Measurements from ENCODE around the gene TET3. TPM values are rescaled to one million over a fixed set of nuclear protein-coding genes. Genes with fewer than 3 reads are reported as not detected.

TET3 gene
- total RNA-seq, 1 donor: 21.0 TPM

- H3K27me3 ChIP-seq (ENCODE audit: insufficient read depth, low read length): no peaks in the 10 kb centered on the region
- no peaks in the 10 kb centered on the region for H3K9me3 ChIP-seq (ENCODE audit: low read depth, low read length)
- H3K4me1 ChIP-seq (ENCODE audit: insufficient read depth, low read length): peaks cover 21% of the 10 kb centered on the region
- no peak overlapping the region for H3K4me3 ChIP-seq (ENCODE audit: low read length)
These were observed 28.4 kb upstream of the TET3 start for GRCh38 chr2:73956218-73956865.

DNA sequence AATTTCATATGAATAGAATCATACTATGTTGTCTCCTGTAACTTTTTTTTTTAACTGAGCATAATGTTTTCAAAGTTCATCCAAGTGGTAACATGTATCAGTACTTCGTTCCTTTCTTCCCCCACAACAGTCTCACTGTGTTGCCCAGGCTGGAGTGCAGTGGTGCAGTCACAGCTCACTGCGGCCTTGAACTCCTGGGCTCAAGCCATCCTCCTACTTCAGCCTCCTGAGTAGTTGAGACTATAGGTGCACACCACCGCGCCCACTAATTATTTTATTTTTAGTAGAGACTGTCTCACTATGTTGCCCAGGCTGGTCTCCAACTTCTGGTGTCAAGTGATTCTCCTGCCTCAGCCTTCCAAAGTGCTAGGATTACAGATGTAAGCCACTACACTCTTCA lies 23.4 kb upstream of the TET3 start:
- Histone ChIP-seq H3K4me3 (ENCODE audit: low read length) (no peak overlapping the region), H3K9me3 (ENCODE audit: low read depth, low read length) (no peaks in the 10 kb centered on the region), H3K27me3 (ENCODE audit: insufficient read depth, low read length) (no peaks in the 10 kb centered on the region), H3K4me1 (ENCODE audit: insufficient read depth, low read length) (no peaks in the 10 kb centered on the region)

DNA sequence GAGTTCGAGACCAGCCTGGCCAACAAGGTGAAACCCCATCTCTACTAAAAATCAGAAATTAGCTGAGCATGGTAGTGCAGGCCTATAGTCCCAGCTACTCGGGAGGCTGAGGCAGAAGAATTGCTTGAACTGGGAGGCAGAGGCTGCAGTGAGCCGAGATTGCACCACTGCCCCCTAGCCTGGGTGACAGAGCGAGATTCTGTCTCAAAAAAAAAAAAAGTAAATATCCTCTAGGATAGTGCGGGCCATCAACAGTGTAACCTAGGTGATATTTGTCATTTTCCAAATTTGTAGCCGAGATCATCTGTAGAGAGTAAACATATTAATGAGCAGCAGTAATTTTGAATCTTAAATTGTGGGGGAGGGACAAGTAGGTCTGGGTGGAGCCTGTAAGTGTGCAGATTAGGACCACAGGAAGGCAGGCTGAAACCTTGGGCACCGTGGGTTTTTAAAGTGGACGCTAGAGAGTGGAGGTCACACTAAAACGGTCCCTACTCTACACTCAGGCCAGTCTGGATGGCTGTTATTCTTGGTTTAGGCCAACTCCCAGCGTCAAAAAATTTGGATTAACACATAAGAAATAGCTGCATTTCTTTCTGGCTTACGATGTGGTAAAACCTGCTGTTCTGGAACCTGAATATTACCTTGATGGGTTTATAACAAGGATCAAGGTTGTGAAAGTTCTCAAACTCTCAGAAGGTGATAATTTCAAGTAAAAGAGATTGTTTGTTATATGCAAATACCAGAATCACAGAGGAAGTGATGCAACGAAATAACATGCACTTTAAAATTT lies 22.7 kb upstream of the TET3 start:
- Histone ChIP-seq H3K4me3 (ENCODE audit: low read length) (no peak overlapping the region), H3K4me1 (ENCODE audit: insufficient read depth, low read length) (peaks cover 2% of the 10 kb centered on the region), H3K9me3 (ENCODE audit: low read depth, low read length) (no peaks in the 10 kb centered on the region), H3K27me3 (ENCODE audit: insufficient read depth, low read length) (no peaks in the 10 kb centered on the region)

DNA sequence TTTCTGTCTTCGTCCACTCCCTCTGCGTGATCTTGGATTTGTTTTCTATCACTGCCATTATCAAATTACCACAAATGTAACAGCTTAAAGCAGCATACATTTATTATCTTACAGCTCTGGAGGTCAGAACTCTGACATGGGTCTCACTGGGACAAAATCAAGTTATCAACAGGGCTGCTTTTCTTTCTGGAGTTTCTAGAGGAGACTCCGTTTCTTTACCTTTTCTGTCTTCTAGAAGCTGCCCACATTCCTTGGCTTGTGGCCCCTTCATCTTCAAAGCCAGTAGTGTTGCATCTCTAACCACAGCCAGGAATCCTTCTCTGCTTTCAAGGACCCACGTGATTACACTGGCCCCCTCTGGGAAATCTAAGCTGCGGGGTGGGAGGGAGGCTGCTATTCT lies 21.9 kb upstream of the TET3 start:
- no peak overlapping the region for H3K4me3 ChIP-seq (ENCODE audit: low read length)
- H3K9me3 ChIP-seq (ENCODE audit: low read depth, low read length): no peaks in the 10 kb centered on the region
- no peaks in the 10 kb centered on the region for H3K27me3 ChIP-seq (ENCODE audit: insufficient read depth, low read length)

GRCh38 chr2:73963385-73964120 lies 21.2 kb upstream of the TET3 start:
- no peak overlapping the region for H3K4me3 ChIP-seq (ENCODE audit: low read length)

More for the DNA sequence above, 21.9 kb upstream of the TET3 start:
- peaks cover 9% of the 10 kb centered on the region for H3K4me1 ChIP-seq (ENCODE audit: insufficient read depth, low read length)

GRCh38 chr2:73964223-73964622 lies 20.5 kb upstream of the TET3 start:
- Histone ChIP-seq H3K4me3 (ENCODE audit: low read length) (no peak overlapping the region), H3K27me3 (ENCODE audit: insufficient read depth, low read length) (no peaks in the 10 kb centered on the region), H3K4me1 (ENCODE audit: insufficient read depth, low read length) (peaks cover 24% of the 10 kb centered on the region), H3K9me3 (ENCODE audit: low read depth, low read length) (no peaks in the 10 kb centered on the region)

More at GRCh38 chr2:73963385-73964120, 21.2 kb upstream of the TET3 start:
- Histone ChIP-seq H3K27me3 (ENCODE audit: insufficient read depth, low read length) (no peaks in the 10 kb centered on the region), H3K4me1 (ENCODE audit: insufficient read depth, low read length) (peaks cover 17% of the 10 kb centered on the region), H3K9me3 (ENCODE audit: low read depth, low read length) (no peaks in the 10 kb centered on the region)

GRCh38 chr2:73965053-73965452 lies 19.7 kb upstream of the TET3 start:
- H3K4me1 ChIP-seq (ENCODE audit: insufficient read depth, low read length): peaks cover 32% of the 10 kb centered on the region
- no peak overlapping the region for H3K4me3 ChIP-seq (ENCODE audit: low read length)
- no peaks in the 10 kb centered on the region for H3K9me3 ChIP-seq (ENCODE audit: low read depth, low read length)
- H3K27me3 ChIP-seq (ENCODE audit: insufficient read depth, low read length): no peaks in the 10 kb centered on the region

- H3K4me3 ChIP-seq (ENCODE audit: low read length): no peak overlapping the region
- no peaks in the 10 kb centered on the region for H3K9me3 ChIP-seq (ENCODE audit: low read depth, low read length)
- H3K27me3 ChIP-seq (ENCODE audit: insufficient read depth, low read length): no peaks in the 10 kb centered on the region
- H3K4me1 ChIP-seq (ENCODE audit: insufficient read depth, low read length): peaks cover 65% of the 10 kb centered on the region
These were observed 16.3 kb upstream of the TET3 start for GRCh38 chr2:73968357-73968937.

DNA sequence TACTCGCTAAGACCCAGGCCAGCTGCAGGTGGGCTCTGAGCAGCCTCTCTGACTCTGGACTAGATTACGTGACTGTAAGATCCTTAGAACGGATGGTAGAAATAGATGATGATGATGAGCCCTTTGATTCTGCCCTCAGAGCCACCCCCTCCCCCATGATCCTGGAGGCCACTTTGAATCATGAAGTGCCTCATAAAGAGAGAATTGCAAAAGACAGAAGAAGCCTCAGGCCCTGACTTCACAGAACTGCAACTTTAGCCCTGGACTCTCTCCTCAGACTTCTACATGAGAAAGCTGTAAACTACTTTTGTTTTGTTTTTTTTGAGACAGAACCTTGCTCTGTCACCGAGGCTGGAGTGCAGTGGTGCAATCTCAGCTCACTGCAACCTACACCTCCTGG lies 15.4 kb upstream of the TET3 start:
- Histone ChIP-seq H3K9me3 (ENCODE audit: low read depth, low read length) (no peaks in the 10 kb centered on the region), H3K4me3 (ENCODE audit: low read length) (no peak overlapping the region), H3K4me1 (ENCODE audit: insufficient read depth, low read length) (peaks cover 65% of the 10 kb centered on the region), H3K27me3 (ENCODE audit: insufficient read depth, low read length) (no peaks in the 10 kb centered on the region)

DNA sequence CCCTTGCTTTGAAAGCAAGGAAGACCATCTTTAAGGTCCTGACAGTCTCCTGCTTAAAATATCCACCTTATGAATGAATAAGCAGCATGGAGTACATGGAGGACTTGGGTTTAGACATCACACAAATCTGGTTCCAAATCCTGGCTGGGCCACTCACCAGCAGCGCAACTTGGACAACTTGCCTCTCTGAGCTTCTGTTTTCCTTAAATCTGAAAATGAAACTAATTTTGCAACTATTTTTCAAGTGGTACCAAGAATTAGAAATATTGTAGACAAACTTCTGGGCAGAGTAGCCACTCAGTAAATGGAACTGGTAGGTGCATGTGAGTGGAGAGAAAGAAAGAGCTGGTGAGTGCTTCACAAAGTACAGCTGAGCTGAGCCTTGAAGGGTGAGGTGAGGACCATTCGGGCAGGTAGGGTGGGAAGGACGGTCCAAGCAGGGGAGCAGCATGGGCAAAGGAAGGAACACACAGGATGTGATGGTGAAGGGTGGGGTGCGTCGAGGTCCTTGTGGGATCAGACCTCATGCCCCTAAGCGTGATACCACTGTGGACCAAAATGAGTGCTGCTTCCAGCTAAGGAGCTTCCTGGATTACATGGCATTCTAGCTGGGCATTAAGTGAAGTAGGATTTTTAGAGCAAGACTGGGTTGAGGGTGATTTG lies 14.4 kb upstream of the TET3 start:
- Histone ChIP-seq H3K4me3 (ENCODE audit: low read length) (no peak overlapping the region), H3K9me3 (ENCODE audit: low read depth, low read length) (no peaks in the 10 kb centered on the region), H3K27me3 (ENCODE audit: insufficient read depth, low read length) (no peaks in the 10 kb centered on the region), H3K4me1 (ENCODE audit: insufficient read depth, low read length) (peaks cover 67% of the 10 kb centered on the region)

GRCh38 chr2:73970850-73971471 lies 13.7 kb upstream of the TET3 start:
- H3K27me3 ChIP-seq (ENCODE audit: insufficient read depth, low read length): no peaks in the 10 kb centered on the region
- H3K4me1 ChIP-seq (ENCODE audit: insufficient read depth, low read length): peaks cover 72% of the 10 kb centered on the region
- H3K9me3 ChIP-seq (ENCODE audit: low read depth, low read length): no peaks in the 10 kb centered on the region
- H3K4me3 ChIP-seq (ENCODE audit: low read length): no peak overlapping the region

- H3K27me3 ChIP-seq (ENCODE audit: insufficient read depth, low read length): no peaks in the 10 kb centered on the region
- no peak overlapping the region for H3K4me3 ChIP-seq (ENCODE audit: low read length)
- H3K4me1 ChIP-seq (ENCODE audit: insufficient read depth, low read length): peaks cover 72% of the 10 kb centered on the region
- H3K9me3 ChIP-seq (ENCODE audit: low read depth, low read length): no peaks in the 10 kb centered on the region
These were observed 13.0 kb upstream of the TET3 start for GRCh38 chr2:73971722-73972121.

- no peaks in the 10 kb centered on the region for H3K27me3 ChIP-seq (ENCODE audit: insufficient read depth, low read length)
- H3K9me3 ChIP-seq (ENCODE audit: low read depth, low read length): no peaks in the 10 kb centered on the region
- H3K4me3 ChIP-seq (ENCODE audit: low read length): no peak overlapping the region
- H3K4me1 ChIP-seq (ENCODE audit: insufficient read depth, low read length): peaks cover 62% of the 10 kb centered on the region
These were observed 11.9 kb upstream of the TET3 start for GRCh38 chr2:73972846-73973245.

GRCh38 chr2:73975731-73976130 lies 9.0 kb upstream of the TET3 start:
- no peaks in the 10 kb centered on the region for H3K27me3 ChIP-seq (ENCODE audit: insufficient read depth, low read length)
- no peaks in the 10 kb centered on the region for H3K9me3 ChIP-seq (ENCODE audit: low read depth, low read length)
- no peak overlapping the region for H3K4me3 ChIP-seq (ENCODE audit: low read length)
- peaks cover 59% of the 10 kb centered on the region for H3K4me1 ChIP-seq (ENCODE audit: insufficient read depth, low read length)
